IMR-90 (cell line): Measurements from ENCODE around the gene ZFYVE21.

Source experiments
- CHD1 ChIP-seq: IDR thresholded peaks from 2 replicates; pipeline ENCODE4 v1.6.1; 2012; ENCODE audit warnings: low read depth, low read length, improper control_type of control experiment
- CTCF ChIP-seq: conservative IDR thresholded peaks from 2 replicates; pipeline ENCODE4 v1.5.1; 2012; ENCODE audit warnings: mild to moderate bottlenecking, low read depth, low read length, improper control_type of control experiment
- ELK1 ChIP-seq: fragments of 150-350 bp; IDR thresholded peaks from 2 replicates; pipeline ENCODE4 v1.6.1; 2016; ENCODE audit warnings: low read depth, mild to moderate bottlenecking, low read length, moderate library complexity, borderline replicate concordance
- FOS ChIP-seq: fragments of 150-350 bp; IDR thresholded peaks from 2 replicates; pipeline ENCODE4 v1.6.1; 2016; ENCODE audit warnings: low read depth, low read length
- MAFK ChIP-seq: IDR thresholded peaks from 2 replicates; pipeline ENCODE4 v1.6.1; 2012; ENCODE audit warnings: low read depth, low read length, improper control_type of control experiment
- POLR2A ChIP-seq: IDR thresholded peaks from 2 replicates; pipeline ENCODE4 v1.6.1; 2012; ENCODE audit warnings: mild to moderate bottlenecking, low read depth, low read length
- RAD21 ChIP-seq: IDR thresholded peaks from 2 replicates; pipeline ENCODE4 v1.6.1; 2012; ENCODE audit warnings: low read length, improper control_type of control experiment
- SMC3 ChIP-seq: fragments of 150-350 bp; IDR thresholded peaks from 2 replicates; pipeline ENCODE4 v1.6.1; 2016; ENCODE audit warnings: low read depth, mild to moderate bottlenecking, antibody characterized with exemption, low read length, moderate library complexity
- USF2 ChIP-seq: fragments of 150-350 bp; IDR thresholded peaks from 2 replicates; pipeline ENCODE4 v1.6.1; 2017; ENCODE audit warnings: mild to moderate bottlenecking, antibody characterized with exemption, low read length, low read depth

- TF ChIP-seq CTCF: no peak
- no peak for TF ChIP-seq CHD1
- TF ChIP-seq MAFK: no peak
- no peak for TF ChIP-seq SMC3
- no peak for TF ChIP-seq RAD21
- TF ChIP-seq ELK1: no peak
- TF ChIP-seq POLR2A: no peak
- no peak for TF ChIP-seq FOS
- no peak for TF ChIP-seq USF2
Measured at GRCh38 chr14:103744621-103745395, 29.2 kb downstream of the ZFYVE21 start.
